Activated T-cell treated with anti-CD3 and anti-CD28 coated beads for 24 hours (primary cell): ENCODE data around the gene HMSD.

ENCODE experiments used
- DNase-seq: peaks from one replicate; pipeline ENCODE4 v3.0.0-alpha.2; 2020; ENCODE audit warnings: low read depth

Gene HMSD

DNA sequence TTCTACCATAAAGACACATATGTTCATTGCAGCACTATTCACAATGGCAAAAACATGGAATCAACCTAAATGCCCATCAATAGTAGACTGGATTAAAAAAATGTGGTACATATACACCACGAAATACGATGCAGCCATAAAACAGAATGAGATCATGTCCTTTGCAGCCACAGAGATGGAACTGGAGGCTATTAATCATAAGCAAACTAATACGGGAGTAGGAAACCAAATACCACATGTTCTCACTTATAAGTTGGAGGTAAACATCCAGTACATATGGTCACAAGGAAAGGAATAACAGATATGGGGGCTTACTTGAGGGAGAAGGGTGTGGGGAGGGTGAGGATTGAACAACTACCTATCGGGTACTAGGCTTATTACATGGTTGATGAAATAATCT lies 7.7 kb downstream of the HMSD start:
- DNase-seq: no peak

- no peak for DNase-seq
Observed at GRCh38 chr18:63960891-63961290, 11.8 kb downstream of the HMSD start.

DNA sequence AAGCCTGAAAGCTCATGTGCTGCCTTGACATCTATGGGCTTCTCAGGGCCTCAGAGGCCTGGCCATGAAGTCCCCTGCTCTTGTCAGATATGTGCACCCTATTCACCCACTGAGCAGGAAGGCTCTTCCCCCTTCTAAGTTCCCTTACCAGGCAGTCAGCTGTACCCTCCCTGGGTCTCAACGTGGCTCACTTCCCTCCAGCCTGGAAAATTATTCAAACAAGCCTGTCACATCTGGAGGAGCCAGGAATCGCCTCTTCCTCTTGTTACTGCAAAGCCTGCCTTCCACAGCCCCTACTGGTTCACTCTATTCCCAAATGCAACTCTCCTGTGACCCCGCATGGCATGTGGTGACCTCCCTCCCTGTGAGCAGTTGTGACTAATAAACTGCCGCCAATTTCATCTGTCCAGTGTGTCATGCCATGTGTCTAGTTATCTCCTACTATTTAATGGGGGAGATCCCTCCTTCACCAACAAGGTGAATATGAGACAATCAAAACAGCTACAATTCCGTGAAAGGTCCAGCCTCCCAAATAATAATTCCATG lies 12.4 kb downstream of the HMSD start:
- DNase-seq: no peak

DNA sequence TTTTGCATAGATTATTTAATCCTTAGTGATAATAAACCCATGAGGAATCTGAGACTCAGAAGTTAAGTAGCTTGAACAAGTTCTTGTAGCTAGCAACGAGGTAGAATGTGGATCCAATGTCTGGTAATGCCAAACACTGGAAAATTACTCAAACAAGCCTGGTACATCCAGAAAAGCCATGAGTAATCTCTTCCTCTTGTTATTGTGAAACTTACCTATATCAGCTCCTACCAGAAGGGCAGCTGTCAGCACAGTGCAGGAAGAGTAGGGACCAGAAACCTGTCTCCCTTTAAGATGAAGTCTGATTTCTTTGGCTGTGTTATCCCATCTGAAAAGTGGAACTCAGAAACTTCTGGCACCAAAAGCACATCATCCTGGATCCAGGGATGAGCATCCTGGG lies 13.0 kb downstream of the HMSD start:
- DNase-seq: no peak

DNA sequence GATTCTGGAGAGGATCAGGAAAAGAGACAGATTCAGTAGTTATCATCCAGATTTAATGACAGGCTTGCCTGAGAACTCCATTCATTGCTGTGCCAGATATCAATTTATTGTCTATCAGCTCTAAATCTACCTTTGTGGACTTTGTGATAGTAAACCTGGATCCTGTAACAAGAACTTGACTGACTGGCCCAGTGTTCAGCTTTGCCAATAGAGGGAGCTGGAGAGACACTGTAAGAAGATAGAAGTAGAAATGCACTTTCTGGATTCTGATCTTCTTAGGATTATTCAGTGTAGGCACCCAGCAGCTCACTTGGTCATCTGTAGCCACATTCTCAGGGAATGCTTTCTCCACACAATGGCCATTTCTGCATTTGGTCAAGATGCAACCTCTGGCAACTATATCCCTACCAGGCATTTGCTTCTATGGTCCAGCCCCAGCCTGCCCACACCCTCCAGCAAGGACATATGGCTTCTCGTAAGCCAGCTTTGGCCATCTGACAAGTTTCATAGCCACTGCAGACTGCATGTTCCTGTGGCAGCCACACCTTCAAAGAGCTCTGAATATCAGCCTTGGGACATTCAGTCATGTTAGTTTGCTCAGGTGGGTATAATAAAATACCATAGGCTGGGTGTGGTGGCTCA lies 14.6 kb downstream of the HMSD start:
- DNase-seq: peak; percentile 27

DNA sequence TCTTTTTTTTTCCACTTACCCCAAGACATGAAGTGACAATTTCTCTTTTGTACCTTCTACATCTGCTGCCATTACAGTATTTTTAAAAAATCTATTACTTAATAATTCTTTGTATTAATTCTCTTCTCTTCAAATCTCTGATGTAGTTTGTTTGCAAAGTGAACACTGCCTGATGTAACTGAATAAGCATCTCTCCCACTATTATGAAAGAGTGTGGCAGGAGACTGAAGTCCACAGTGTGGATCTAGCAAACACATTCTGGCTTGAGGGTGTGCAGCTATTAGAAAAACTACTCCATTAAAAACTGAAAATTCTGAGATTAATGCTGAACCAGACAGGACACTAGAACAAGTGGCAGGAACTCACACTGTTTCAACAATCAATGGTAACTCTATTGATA lies 15.8 kb downstream of the HMSD start:
- no peak for DNase-seq

- no peak for DNase-seq
Observed at GRCh38 chr18:63965716-63966330, 16.7 kb downstream of the HMSD start.

DNA sequence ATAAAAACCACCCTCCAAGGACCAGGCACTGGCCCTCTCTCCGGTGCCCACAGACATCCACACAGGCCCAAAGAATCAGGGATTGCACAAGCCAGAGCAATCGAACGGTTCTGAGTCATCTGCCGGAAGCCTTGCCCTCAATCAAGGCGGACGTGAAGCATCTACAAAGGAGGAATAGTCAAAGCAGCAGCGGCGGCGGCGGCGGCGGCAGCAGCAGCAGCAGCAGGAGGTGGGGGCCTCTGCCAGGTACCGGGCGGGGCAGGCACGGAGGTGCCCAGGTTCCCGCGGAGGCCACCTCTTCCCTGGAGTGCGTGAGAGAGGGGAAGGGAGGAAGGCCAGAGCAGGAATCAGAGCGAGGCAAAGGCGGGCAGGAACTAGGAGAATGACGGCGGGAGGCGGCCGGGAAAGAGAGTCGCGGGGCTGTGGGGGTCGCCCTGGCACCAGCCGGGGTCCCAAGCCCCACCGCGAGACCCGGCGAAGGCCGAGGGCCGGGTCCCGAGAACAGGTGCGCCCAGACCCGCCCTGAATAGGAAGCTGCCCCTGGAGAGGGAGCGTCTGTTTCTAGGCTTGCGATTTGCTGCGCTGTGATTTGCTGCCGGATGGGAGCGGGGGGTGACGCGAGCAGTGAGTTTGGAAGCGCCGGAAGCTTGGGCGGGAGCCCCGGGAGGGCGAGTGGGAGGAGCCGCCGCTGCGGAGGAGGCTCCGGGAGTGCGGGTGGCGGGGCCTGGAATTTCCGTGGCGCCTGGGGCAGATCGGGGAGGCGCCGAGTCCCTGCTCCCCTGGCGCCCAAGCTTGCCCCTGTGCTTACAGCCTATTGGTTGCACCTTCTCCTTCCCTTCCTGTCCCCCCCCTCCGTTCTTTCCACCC lies 21.1 kb downstream of the HMSD start, which contains the start of gene SERPINB8:
TSS of gene SERPINB8 (plus strand) at position 140 of the 867 bp plus-strand sequence. CDS start 8,228 bp downstream, outside the sequence.
- peak; percentile 70 for DNase-seq

- no peak for DNase-seq
Observed at GRCh38 chr18:63970809-63971205, 21.7 kb downstream of the HMSD start.

DNA sequence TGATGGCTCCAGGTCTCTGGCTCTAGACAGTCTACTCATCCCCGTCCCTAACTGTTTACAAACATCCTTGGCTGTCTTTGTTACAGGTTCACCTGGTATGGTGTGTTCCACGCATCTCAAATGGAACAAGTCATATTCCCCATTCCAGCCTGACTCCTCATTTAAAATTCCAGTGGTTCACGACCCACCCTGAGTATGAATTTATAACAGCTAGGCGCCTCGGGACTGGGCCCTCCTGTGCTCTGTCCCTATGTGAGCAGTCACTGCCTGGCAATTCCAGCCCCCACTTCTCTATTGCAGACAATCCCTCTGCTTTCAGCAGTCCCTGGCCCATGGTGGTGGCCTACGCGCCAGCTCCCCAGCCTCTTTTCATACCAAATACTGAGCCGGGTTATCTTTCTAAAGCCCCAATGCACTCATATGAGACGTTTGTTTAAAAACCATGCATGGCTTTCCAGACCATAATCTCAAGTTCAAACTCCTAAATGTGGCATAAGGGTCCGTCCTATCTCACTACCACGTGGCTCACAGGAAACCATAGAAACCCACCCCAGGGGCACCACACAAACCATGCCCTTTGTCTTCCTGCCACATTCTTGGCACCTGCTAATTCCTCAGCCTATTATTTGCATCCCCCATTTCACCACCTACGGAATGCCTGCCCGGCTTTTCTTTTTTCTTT lies 22.4 kb downstream of the HMSD start:
- no peak for DNase-seq

- DNase-seq: no peak
Observed at GRCh38 chr18:63972002-63972376, 22.9 kb downstream of the HMSD start.

DNA sequence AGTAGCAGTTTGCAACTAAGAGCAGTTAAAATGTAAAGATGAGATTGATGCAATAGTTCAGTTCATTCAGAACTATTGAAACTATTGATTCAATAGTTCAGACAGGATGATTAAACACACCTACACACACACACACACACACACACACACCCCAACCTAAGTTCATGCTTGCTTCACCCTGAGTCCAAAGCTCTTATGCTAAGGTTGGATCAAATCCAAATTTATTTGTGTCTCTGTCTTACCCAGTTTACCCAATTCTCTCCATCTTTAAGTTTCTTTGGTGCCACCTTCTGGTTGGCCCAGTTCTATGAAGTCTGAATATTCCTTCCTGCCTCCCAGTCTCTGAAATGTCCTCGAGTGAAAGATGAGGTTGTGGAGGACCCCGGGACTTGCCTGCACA lies 25.9 kb downstream of the HMSD start:
- DNase-seq: no peak

GRCh38 chr18:63975628-63976027 lies 26.5 kb downstream of the HMSD start:
- DNase-seq: no peak

GRCh38 chr18:63977040-63977439 lies 27.9 kb downstream of the HMSD start:
- DNase-seq: no peak

DNA sequence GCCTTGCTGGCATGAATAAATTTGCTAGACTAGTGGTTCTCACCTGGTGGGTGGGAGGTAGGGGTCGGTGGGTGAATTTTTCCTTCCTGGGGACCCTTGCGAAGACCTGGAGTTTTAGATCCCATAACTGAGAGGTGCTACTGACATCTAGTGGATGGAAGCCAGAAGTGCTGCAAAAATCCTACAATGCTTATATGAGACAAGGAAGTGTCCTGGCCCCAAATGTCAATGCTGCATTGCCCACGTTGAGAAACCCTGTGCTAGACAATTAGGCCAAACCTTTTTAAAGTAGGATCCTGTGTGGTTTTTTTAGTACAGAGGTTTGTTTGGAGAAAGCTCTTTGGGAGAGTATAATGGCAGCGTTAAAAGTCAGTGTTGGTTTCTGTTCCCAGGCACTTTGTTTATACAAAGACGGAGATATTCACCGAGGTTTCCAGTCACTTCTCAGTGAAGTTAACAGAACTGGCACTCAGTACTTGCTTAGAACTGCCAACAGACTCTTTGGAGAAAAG lies 30.4 kb downstream of the HMSD start:
- no peak for DNase-seq

DNA sequence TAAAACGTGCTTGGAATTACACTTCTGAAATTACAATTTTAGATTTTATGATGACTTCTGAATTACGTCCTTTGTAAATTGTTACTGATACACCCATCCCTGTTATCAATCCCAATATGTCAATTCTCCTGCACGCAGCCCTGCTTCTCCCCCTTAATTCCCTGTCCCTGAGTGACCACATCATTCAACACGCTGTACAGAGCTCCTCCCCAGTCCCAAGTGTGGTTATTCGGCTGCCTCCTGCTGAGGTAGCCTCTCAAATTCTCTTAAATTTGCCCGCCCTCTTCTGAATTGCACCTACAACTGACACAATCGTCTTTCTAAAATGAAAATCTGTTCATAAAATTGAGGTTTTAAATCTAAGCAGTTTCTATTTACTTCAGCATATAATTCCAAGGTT lies 30.9 kb downstream of the HMSD start:
- DNase-seq: no peak

DNA sequence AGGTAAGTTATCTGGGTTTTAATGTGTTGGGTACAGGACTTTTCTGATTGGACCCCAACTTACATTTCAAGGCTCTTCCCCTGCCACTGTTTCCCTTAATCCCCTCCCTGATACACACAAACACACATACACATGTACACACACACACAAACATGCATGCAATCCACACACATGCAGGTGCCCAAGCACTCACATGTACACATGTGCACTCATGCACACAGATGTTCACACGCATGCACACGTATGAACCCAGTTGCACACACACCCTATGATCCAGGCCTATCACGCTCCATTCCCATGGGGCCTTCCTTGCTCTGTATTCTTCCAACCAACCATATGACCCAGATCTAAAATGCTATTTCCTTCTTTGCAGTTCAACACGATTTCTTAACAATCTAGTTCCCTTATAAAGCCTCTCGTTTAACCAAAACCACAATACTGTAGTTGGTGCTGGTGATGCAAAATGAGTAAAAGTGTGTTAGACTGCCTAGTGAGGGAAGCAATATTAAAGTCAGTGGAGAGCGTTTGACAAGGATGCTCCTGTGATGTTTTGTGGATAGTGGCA lies 31.9 kb downstream of the HMSD start:
- no peak for DNase-seq

- no peak for DNase-seq
Observed at GRCh38 chr18:63981719-63982118, 32.6 kb downstream of the HMSD start.

GRCh38 chr18:63982361-63982760 lies 33.3 kb downstream of the HMSD start:
- no peak for DNase-seq

DNA sequence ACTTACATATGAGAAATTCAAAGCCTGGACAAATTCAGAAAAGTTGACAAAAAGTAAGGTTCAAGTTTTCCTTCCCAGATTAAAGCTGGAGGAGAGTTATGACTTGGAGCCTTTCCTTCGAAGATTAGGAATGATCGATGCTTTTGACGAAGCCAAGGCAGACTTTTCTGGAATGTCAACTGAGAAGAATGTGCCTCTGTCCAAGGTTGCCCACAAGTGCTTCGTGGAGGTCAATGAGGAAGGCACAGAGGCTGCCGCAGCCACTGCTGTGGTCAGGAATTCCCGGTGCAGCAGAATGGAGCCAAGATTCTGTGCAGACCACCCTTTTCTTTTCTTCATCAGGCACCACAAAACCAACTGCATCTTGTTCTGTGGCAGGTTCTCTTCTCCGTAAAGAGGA lies 37.8 kb downstream of the HMSD start:
- no peak for DNase-seq

DNA sequence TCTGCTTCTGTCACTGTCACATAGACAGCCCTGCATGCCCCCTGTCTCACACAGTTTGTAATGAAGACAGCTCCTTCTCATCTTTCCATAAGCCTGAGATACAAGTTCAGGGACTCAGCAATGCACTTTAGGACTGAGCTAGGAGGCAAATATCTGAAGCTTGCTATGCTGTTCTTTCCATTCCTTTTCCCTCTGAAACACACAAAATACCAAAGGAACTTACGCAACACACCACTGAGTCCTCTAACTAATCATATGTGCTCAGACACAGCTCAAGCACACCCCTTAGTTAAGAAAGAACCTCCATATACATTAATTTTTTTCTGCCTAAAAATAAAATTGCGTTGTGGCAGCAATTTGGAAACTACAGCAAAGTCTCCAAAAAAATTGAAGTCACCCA lies 38.6 kb downstream of the HMSD start:
- no peak for DNase-seq

DNA sequence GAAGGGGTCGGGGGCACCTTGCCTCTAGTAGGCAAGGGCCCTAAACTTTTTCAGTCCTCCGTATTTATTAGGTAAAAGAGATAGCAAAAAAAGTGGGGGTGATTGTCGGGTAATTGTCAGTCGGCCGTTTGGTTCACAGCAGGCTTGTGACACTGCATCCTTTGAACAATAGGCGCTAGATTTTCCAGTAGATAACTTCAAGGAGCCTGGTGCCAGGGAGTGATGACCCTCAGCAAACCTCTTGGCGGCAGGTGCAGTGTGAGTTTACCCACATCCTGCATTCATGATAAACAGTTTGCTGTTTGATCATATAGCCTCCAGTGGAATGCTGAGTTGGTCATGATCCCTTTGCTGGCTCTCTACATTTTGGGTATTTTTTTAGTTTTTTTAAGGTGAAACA lies 43.6 kb downstream of the HMSD start:
- no peak for DNase-seq
